Effector memory CD4-positive, alpha-beta T cell (primary cell): Measurements from ENCODE around the gene ALKBH3.

ENCODE experiments used
- DNase-seq, 3 donors: peaks; one replicate each; pipeline ENCODE4 v3.0.0-alpha.2; 2020
- H3K27ac ChIP-seq: 2 replicates; pipeline ENCODE4 v1.7.0; 2013; ENCODE audit warnings: mild to moderate bottlenecking, low read length, moderate library complexity; ENCODE audit not compliant: insufficient read depth, poor library complexity, severe bottlenecking
- H3K27me3 ChIP-seq: replicated peaks from 2 replicates; pipeline ENCODE4 v1.7.0; 2013; ENCODE audit warnings: mild to moderate bottlenecking, low read length; ENCODE audit not compliant: insufficient read depth, control insufficient read depth, poor library complexity, severe bottlenecking
- H3K36me3 ChIP-seq: 2 replicates; pipeline ENCODE4 v1.7.0; 2013; ENCODE audit warnings: mild to moderate bottlenecking, low read length, moderate library complexity; ENCODE audit not compliant: control insufficient read depth, insufficient read depth
- H3K4me1 ChIP-seq: 2 replicates; pipeline ENCODE4 v1.7.0; 2013; ENCODE audit warnings: low read length, mild to moderate bottlenecking; ENCODE audit not compliant: control insufficient read depth, insufficient read depth, poor library complexity, severe bottlenecking
- H3K4me3 ChIP-seq: 2 replicates; pipeline ENCODE4 v1.7.0; 2013; ENCODE audit warnings: low read length, low read depth, mild to moderate bottlenecking; ENCODE audit not compliant: insufficient read depth, poor library complexity, severe bottlenecking
- H3K9me3 ChIP-seq: 2 replicates; pipeline ENCODE4 v1.7.0; 2013; ENCODE audit warnings: mild to moderate bottlenecking, low read length, moderate library complexity; ENCODE audit not compliant: control insufficient read depth

Gene ALKBH3

DNA sequence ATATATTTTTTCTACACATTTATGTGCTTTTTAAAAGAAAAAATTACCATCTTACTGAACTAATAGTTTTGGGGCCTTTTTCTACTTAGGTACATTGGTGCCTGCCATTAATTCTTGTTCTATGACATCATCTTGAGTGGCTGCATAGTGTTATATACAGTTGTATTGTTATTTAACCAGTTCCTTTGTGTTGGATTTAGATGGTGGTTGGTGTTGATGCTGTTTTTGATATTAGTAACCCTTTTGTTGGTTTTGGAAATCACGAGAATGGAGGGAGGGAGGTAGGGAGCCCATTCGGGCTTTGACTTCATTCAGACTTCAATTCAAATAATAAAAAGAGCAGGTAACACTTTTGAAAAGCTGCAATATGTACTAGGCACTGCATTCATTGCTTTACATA, 46.4 kb downstream of the ALKBH3 start:
- Histone ChIP-seq H3K27ac (no peak overlapping the region), H3K27me3 (no peaks in the 10 kb centered on the region), H3K9me3 (no peaks in the 10 kb centered on the region), H3K4me1 (no peaks in the 10 kb centered on the region), H3K36me3 (peaks cover 3% of the 10 kb centered on the region), H3K4me3 (no peak overlapping the region)
- DNase-seq = no peak

DNA sequence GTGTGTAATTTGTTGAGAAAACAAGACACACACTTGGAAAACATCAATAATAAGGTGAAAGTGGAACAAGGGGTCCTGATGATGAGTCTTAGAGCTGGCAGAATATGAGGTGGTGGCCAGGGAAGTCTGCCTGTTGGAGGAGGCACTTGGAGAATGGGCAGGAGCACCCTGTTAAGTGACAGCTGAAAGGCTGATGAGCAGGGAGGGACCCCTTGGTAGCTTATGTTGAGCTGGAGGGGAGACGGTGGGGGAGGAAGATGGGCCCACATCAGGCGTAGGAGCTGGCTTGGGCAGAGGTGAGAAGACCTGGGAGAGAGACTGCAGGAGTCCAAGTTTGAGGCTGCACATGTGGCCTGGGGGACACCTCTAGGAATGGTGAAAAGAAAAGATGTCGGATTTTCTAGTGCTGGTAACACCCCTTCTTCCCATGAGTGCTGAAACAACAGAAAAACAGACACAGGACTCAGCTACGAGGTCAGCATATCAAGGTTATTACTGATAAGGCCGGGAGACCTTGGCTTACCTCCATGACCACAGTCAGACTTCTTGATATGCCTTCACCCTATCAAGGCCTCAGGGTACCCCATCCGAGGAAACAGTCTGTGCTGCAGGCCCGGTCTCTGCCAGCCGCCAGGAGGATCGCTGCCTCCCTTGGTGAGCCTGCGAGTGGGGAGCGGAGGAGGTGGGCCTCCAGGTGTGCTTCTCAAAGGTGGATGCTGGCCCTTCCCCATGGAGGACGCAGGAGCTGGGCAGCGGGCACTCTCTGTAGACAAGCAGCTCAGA, 47.5 kb downstream of the ALKBH3 start:
- no peaks in the 10 kb centered on the region for H3K36me3 ChIP-seq
- DNase-seq = no peak
- H3K27ac ChIP-seq = no peak overlapping the region
- H3K4me3 ChIP-seq = no peak overlapping the region
- H3K4me1 ChIP-seq = no peaks in the 10 kb centered on the region
- no peaks in the 10 kb centered on the region for H3K27me3 ChIP-seq
- no peaks in the 10 kb centered on the region for H3K9me3 ChIP-seq

DNA sequence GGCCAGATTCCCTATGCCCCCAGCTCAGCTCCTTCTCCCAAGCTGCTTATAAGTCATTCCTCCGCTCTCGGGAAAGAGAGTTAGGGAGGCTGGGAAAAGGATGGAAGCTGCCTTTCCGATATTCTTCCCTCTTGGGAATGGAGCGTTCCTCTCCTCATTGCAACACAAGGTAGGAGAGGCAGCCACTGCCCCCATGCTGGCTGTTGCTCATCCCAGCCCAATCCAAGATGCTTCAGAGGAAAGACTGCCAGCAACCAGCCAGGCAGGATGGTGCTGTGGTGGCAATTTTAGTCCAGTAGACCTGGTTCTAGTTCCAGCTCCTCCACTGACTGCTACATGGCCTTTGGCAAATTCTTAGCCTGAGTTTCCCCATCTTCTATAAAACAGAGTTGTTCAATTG, 48.1 kb downstream of the ALKBH3 start:
- H3K27me3 ChIP-seq = no peaks in the 10 kb centered on the region
- H3K4me1 ChIP-seq = no peaks in the 10 kb centered on the region
- no peak for DNase-seq
- H3K36me3 ChIP-seq = no peaks in the 10 kb centered on the region
- no peak overlapping the region for H3K27ac ChIP-seq
- H3K9me3 ChIP-seq = no peaks in the 10 kb centered on the region
- H3K4me3 ChIP-seq = no peak overlapping the region

DNA sequence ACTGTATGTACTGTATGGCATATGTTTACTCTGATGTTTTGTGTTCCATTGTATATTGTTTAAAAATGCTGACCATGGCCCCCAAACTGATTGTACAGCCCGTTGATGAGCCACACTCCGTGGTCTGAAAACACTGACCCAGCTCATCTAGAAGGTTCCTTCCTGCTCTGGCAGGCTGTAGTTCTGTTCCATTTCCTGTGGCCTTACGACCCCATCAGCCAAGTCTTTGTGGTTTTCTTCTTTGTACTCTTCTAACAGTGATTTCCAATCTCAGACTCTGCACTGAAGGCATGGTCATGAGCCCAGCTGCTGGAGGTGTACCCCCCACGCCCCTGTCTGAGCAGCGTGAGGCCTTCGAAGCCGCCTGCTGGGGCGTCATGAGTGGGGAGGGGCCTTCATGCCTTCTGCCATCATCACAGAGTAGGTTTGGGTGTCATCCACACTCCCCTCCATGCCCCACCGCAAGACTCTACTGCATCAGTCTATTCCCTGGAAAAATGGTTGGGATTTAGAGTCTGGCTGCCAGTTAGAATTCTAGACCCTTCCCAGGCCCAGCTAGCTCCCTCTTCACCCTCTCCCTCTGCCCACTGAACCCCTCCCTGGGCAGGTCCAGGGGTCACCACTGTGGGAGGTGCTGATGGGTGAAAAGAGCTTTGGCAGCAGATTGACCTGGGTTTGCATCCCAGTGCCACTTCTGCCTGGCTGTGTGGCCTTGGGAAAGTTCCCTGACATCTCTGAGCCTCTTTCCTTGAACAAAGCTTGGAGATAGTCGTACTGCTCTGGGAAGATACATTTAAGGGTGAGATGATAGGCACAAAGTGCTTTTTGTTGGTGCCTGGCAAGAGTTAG, 50.5 kb downstream of the ALKBH3 start:
- Histone ChIP-seq H3K4me1 (no peaks in the 10 kb centered on the region), H3K27me3 (no peaks in the 10 kb centered on the region), H3K36me3 (no peaks in the 10 kb centered on the region), H3K4me3 (no peak overlapping the region), H3K9me3 (no peaks in the 10 kb centered on the region), H3K27ac (no peak overlapping the region)
- DNase-seq = no peak

DNA sequence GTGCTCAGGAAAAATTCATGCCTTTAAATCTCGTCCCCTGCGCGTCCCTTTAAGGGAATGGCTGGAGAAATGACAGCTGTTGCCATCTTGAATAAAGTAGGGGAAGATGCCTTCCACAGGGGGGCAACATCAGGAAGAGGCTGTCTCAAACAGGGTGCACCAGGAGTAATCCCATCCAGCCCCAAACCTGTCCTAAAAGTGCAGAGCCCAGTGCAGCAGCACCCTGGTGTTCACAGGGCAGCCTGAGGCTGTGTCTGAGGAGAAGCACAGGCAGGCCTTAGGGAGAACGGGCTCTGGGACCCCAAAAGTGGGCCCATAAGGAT, 51.0 kb downstream of the ALKBH3 start:
- Histone ChIP-seq H3K4me1 (no peaks in the 10 kb centered on the region), H3K27me3 (no peaks in the 10 kb centered on the region), H3K27ac (no peak overlapping the region), H3K36me3 (no peaks in the 10 kb centered on the region), H3K4me3 (no peak overlapping the region), H3K9me3 (no peaks in the 10 kb centered on the region)
- DNase-seq = no peak

DNA sequence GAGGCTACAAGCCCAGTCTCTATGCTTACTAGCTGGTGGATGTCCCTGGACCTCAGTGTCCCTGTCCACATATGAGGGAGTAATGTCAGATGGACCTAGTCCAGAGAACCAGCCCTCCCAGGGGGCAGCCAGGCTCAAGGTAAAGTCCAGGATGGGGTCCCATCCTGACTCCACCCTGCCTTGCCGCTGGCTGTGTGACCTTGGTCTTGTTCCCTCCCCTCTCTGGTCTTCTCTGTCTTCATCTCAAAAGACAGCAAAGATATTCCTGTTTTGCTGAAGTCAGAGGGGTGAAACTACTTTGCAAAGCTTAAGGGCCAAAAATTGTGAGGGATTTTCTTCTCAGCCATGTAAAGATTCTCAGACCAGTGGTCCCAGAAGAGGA, 52.6 kb downstream of the ALKBH3 start:
- DNase-seq = no peak
- Histone ChIP-seq H3K27me3 (no peaks in the 10 kb centered on the region), H3K36me3 (no peaks in the 10 kb centered on the region), H3K9me3 (no peaks in the 10 kb centered on the region), H3K4me3 (no peak overlapping the region), H3K27ac (no peak overlapping the region), H3K4me1 (no peaks in the 10 kb centered on the region)

DNA sequence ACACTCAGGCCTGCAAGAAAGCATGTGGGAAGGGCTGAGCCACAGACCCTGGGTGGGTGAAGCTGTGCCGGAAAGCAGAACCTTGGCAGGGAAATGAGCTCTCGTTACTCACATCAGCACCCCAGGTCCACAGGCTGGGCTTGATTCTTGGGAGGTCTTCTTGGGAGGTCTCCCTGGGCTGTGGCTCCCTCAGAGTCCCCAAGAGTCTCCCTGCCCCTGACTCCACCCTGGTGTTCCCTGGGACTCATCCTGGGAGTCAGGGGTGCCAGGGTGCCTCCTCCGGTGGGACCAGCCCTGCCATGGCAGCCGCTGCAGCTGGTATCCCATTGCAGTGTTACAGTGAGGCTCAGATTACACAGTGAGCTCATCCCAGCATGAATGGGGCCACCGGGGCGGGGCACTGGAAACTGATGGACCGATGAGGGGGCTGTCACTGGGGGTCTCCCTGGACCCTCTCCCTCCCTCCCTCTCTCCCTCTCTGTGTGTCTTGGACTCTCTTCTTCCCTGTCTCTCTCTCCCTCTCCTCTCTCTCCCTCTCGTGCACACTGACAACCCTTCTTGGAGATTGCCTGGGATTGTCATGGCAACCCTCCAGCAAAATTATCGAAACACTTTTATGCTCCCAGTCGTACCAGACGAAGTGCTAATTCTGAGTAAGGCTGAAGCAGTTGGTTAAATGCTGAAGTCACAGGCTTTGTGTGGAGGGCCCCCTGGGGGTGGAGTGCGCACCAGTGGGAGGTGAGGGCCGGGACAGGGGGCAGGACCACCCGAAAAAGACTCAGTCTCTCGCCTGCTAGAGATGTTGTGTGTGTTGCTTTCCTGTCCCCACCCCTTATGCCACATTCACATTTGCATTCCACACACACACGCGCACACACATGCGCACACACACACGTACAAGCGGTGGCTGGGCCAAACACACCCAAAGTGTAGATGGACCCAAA, 53.2 kb downstream of the ALKBH3 start:
- no peak overlapping the region for H3K27ac ChIP-seq

DNA sequence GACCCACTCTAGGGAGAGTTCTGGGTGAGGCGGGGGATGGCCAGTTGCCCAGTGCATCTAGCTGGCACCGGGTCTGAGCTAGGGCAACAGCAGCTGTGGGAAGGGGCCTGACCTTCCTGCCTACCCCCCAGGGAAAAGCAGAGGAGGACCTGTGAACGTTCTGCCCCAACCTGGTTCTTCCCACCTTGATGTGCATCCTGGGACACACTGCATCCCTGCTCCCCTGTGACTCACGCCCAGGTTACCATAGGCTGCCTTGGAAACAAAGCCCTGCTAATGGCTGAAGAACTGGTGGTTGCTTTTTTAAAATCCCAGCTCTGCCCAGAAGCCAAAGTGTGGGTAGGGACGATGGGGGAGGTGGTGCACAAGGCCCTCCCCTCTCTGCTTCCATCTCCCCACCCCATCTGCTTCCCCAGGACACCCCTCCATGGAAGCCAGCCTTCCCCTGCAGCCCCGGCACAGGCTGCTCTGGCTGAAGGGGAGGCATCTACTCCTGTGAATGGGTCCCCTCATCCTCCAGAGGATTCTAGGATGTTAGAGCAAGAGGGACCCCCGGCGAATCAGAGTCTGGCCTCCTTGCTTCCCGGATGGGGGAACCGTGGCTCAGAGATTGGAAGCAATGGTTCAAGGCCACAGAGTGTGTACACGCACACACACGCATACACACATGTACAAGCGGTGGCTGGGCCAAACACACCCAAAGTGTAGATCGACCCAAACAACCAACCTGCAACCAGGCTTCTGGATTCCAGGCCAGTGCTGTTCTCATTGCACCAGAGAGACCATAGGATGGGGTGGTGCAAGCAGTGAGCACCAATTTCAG, 54.2 kb downstream of the ALKBH3 start:
- no peaks in the 10 kb centered on the region for H3K4me1 ChIP-seq
- H3K27ac ChIP-seq = no peak overlapping the region
- no peaks in the 10 kb centered on the region for H3K9me3 ChIP-seq
- H3K4me3 ChIP-seq = no peak overlapping the region
- no peaks in the 10 kb centered on the region for H3K36me3 ChIP-seq
- H3K27me3 ChIP-seq = no peaks in the 10 kb centered on the region
- no peak for DNase-seq

More for the DNA sequence above, 53.2 kb downstream of the ALKBH3 start:
- H3K4me1 ChIP-seq = no peaks in the 10 kb centered on the region
- H3K9me3 ChIP-seq = no peaks in the 10 kb centered on the region
- no peaks in the 10 kb centered on the region for H3K27me3 ChIP-seq
- no peak for DNase-seq
- H3K4me3 ChIP-seq = no peak overlapping the region
- no peaks in the 10 kb centered on the region for H3K36me3 ChIP-seq

DNA sequence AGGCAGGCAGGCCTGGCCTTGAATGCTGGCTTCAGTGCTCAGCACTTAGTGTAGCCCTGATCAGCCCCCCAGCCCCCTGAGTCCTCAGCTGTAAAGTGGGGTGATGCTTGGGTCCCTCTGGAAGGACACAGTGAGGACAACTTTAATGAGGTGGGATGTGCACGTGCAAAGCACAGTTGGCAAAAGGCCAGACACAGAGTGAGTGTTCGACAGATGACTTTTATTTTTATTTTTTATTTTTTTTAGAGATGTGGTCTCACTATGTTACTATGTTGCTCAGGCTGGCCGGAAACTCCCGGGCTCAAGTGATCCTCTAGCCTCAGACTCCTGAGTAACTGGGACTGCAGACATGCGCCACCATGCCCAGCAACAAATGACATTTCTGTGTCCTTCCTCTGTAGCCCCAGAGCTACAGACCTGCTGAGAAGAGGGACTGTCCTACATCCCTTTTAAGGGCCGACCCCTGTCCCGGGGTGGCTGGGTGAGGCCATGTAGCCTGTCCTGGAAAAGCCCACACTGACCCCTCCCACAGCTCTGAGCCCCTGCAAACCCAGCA, 54.9 kb downstream of the ALKBH3 start:
- Histone ChIP-seq H3K4me1 (no peaks in the 10 kb centered on the region), H3K36me3 (no peaks in the 10 kb centered on the region), H3K27me3 (no peaks in the 10 kb centered on the region), H3K4me3 (no peak overlapping the region), H3K9me3 (no peaks in the 10 kb centered on the region), H3K27ac (no peak overlapping the region)
- DNase-seq = no peak
